Activated CD8-positive, alpha-beta T cell treated with anti-CD3 and anti-CD28 coated beads for 36 hours (primary cell): ENCODE measurements around the gene ZNF185. TPM values are rescaled to one million over a fixed set of nuclear protein-coding genes. Genes with fewer than 3 reads are reported as not detected.

Experiments
- ATAC-seq: fragments of 200-7000 bp; cut with Tn5 transposase; one replicate; pipeline ENCODE4 v1.10.0; 2021; ENCODE audit warnings: mild to moderate bottlenecking, moderate library complexity
- CTCF ChIA-PET: fragments of 350-600 bp; sonication (Branson Sonifier 250); formaldehyde crosslinking; loops from one replicate; lab custom pipeline; 2021; ENCODE audit warnings: antibody characterized with exemption; lab: Charles Lee
- POLR2A ChIA-PET: fragments of 350-600 bp; sonication (Branson Sonifier 250); formaldehyde crosslinking; loops from one replicate; lab custom pipeline; 2021; ENCODE audit warnings: antibody characterized with exemption; lab: Charles Lee
- DNase-seq: peaks from one replicate; pipeline ENCODE4 v3.0.0-alpha.2; 2020
- H3K27ac Mint-ChIP-seq: one replicate; pipeline ENCODE4 v1.8.0; 2021; ENCODE audit warnings: mild to moderate bottlenecking, mixed read lengths
- H3K27me3 Mint-ChIP-seq: one replicate; pipeline ENCODE4 v1.8.0; 2021; ENCODE audit warnings: mixed read lengths
- H3K36me3 Mint-ChIP-seq: one replicate; pipeline ENCODE4 v1.8.0; 2021; ENCODE audit warnings: low read depth, mixed read lengths
- H3K4me1 Mint-ChIP-seq: one replicate; pipeline ENCODE4 v1.8.0; 2021; ENCODE audit warnings: low read depth, mixed read lengths
- H3K4me3 Mint-ChIP-seq: one replicate; pipeline ENCODE4 v1.8.0; 2021; ENCODE audit warnings: mild to moderate bottlenecking, moderate library complexity, mixed read lengths
- H3K9me3 Mint-ChIP-seq: one replicate; pipeline ENCODE4 v1.8.0; 2021; ENCODE audit warnings: mixed read lengths
- intact Hi-C: fragments of 100-400 bp; cut with micrococcal nuclease; formaldehyde crosslinking; loops from one replicate; pipeline ENCODE4 v1.10.0; 2022
- total RNA-seq, 2 experiments: library from RNA; stranded (reverse); gene quantifications; one replicate each; pipeline ENCODE4 v1.2.3, GENCODE V29; 2021
- TF ChIP-seq, protein P1 (sequence below): fragments of 200-600 bp; IDR thresholded peaks from one replicate; pipeline ENCODE4 v1.8.0; 2022; ENCODE audit warnings: antibody characterized with exemption, mild to moderate bottlenecking

Gene ZNF185
- total RNA-seq, 2 experiments from 2014 or later: 1.6 to 1.7 TPM

- H3K27me3 Mint-ChIP-seq: no peaks in the 10 kb centered on the region
- intact Hi-C loops: no loop called here
- CTCF ChIA-PET: interaction anchor here (0.6 kb wide), 1 partner anchor 14 kb away, joined by 3 read pairs; no protein-coding TSS in a partner anchor
- ATAC-seq (no peak), DNase-seq (no peak)
- no peaks in the 10 kb centered on the region for H3K9me3 Mint-ChIP-seq
- H3K36me3 Mint-ChIP-seq: no peaks in the 10 kb centered on the region
- H3K4me1 Mint-ChIP-seq: peaks cover 3% of the 10 kb centered on the region
- H3K27ac Mint-ChIP-seq: no peak overlapping the region
- no peak overlapping the region for H3K4me3 Mint-ChIP-seq
- TF ChIP-seq, protein P1, sequence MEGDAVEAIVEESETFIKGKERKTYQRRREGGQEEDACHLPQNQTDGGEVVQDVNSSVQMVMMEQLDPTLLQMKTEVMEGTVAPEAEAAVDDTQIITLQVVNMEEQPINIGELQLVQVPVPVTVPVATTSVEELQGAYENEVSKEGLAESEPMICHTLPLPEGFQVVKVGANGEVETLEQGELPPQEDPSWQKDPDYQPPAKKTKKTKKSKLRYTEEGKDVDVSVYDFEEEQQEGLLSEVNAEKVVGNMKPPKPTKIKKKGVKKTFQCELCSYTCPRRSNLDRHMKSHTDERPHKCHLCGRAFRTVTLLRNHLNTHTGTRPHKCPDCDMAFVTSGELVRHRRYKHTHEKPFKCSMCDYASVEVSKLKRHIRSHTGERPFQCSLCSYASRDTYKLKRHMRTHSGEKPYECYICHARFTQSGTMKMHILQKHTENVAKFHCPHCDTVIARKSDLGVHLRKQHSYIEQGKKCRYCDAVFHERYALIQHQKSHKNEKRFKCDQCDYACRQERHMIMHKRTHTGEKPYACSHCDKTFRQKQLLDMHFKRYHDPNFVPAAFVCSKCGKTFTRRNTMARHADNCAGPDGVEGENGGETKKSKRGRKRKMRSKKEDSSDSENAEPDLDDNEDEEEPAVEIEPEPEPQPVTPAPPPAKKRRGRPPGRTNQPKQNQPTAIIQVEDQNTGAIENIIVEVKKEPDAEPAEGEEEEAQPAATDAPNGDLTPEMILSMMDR: no peak
- POLR2A ChIA-PET: no interaction called here
Observed at GRCh38 chrX:152917656-152918579, 20.1 kb downstream of the ZNF185 start.

DNA sequence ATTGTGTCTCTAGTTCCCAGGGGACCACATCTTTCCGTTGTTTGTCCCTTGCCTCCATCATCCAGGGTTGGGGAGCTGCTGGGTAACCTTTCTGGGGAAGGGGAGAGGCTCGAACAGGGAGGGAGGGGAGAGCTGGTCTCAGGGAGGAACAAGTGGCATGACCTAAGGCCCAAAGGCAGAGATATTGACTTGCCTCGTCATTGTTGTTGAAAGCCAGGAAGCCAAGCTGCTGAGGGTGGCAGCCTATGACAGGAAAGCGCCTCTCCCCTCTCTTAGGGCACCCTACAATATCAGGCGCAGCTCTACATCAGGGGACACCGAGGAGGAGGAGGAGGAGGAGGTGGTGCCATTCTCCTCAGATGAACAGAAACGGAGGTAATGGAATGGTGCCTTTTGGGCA lies 20.8 kb downstream of the ZNF185 start:
- intact Hi-C loops: no loop called here
- DNase-seq (no peak), ATAC-seq (no peak)
- ChIA-PET CTCF (interaction anchor here (0.6 kb wide), 1 partner anchor 15 kb away, joined by 3 read pairs; no protein-coding TSS in a partner anchor), POLR2A (no interaction called here)
- no peaks in the 10 kb centered on the region for H3K9me3 Mint-ChIP-seq
- H3K4me1 Mint-ChIP-seq: peaks cover 10% of the 10 kb centered on the region
- H3K27ac Mint-ChIP-seq: no peak overlapping the region
- TF ChIP-seq, protein P1: no peak
- H3K27me3 Mint-ChIP-seq: no peaks in the 10 kb centered on the region
- H3K4me3 Mint-ChIP-seq: no peak overlapping the region
- H3K36me3 Mint-ChIP-seq: no peaks in the 10 kb centered on the region

- POLR2A ChIA-PET: no interaction called here
- TF ChIP-seq, protein P1: no peak
- CTCF ChIA-PET: interaction anchor here (1.1 kb wide), 1 partner anchor 18 kb away, joined by 3 read pairs; no protein-coding TSS in a partner anchor
- ATAC-seq (peak; percentile 17), DNase-seq (peak; percentile 9)
- Mint-ChIP-seq H3K27ac (no peak overlapping the region), H3K36me3 (no peaks in the 10 kb centered on the region), H3K27me3 (no peaks in the 10 kb centered on the region), H3K4me1 (peaks cover 21% of the 10 kb centered on the region), H3K4me3 (no peak overlapping the region), H3K9me3 (no peaks in the 10 kb centered on the region)
- intact Hi-C loops: no loop called here
Observed at GRCh38 chrX:152923599-152923998, 25.7 kb downstream of the ZNF185 start.

- intact Hi-C loops: no loop called here
- ATAC-seq (no peak), DNase-seq (no peak)
- H3K9me3 Mint-ChIP-seq: no peaks in the 10 kb centered on the region
- H3K27me3 Mint-ChIP-seq: no peaks in the 10 kb centered on the region
- ChIA-PET POLR2A (interaction anchor here (0.8 kb wide), 1 partner anchor 20 kb away, joined by 3 read pairs; no protein-coding TSS in a partner anchor), CTCF (interaction anchor here (0.9 to 1.8 kb wide), 4 partner anchors 11 to 105 kb away, joined by 3 to 6 read pairs (median 3); no protein-coding TSS in a partner anchor)
- H3K4me1 Mint-ChIP-seq: peaks cover 21% of the 10 kb centered on the region
- H3K4me3 Mint-ChIP-seq: no peak overlapping the region
- no peaks in the 10 kb centered on the region for H3K36me3 Mint-ChIP-seq
- no peak overlapping the region for H3K27ac Mint-ChIP-seq
- TF ChIP-seq, protein P1: no peak
Observed at GRCh38 chrX:152925835-152926234, 28.0 kb downstream of the ZNF185 start.

- H3K9me3 Mint-ChIP-seq: no peaks in the 10 kb centered on the region
- ATAC-seq (peak; percentile 92), DNase-seq (peak; percentile 78)
- CTCF ChIA-PET: interaction anchor here (0.9 to 1.8 kb wide), 3 partner anchors 12 to 106 kb away, joined by 3 to 6 read pairs (median 3); no protein-coding TSS in a partner anchor
- H3K4me3 Mint-ChIP-seq: no peak overlapping the region
- intact Hi-C loops: no loop called here
- POLR2A ChIA-PET: no interaction called here
- H3K27me3 Mint-ChIP-seq: no peaks in the 10 kb centered on the region
- peaks cover 21% of the 10 kb centered on the region for H3K4me1 Mint-ChIP-seq
- no peaks in the 10 kb centered on the region for H3K36me3 Mint-ChIP-seq
- no peak overlapping the region for H3K27ac Mint-ChIP-seq
- TF ChIP-seq, protein P1: no peak
Observed at GRCh38 chrX:152926279-152926678, 28.4 kb downstream of the ZNF185 start.
